Heart left ventricle (tissue), 16 donors: ENCODE measurements around the gene SERPINB10. TPM values are rescaled to one million over a fixed set of nuclear protein-coding genes. Genes with fewer than 3 reads are reported as not detected.
A peak's percentile ranks its signal among the peaks of the same experiment; 100 is the strongest.

ENCODE experiments used
- ATAC-seq, 4 donors: fragments of 200-7000 bp; cut with Tn5 transposase; one replicate each; pipeline ENCODE4 v1.9.1; 2020 to 2022; ENCODE audit warnings: moderate library complexity in 4 of 4, mild to moderate bottlenecking in 3 of 4, moderate number of reproducible peaks in 1 of 4
- DNase-seq, 5 donors: peaks; one replicate each; pipeline ENCODE4 v3.0.0-alpha.2; 2020
- H3K27ac ChIP-seq, 12 donors: fragments of 200-600 bp; sonication (generic) in 4 of 12; one replicate each; pipeline versions ENCODE4 v1.5.0 to v1.8.0; 2016 to 2022; ENCODE audit warnings: mild to moderate bottlenecking in 2 of 12
- H3K27me3 ChIP-seq, 9 donors: fragments of 200-600 bp; sonication (generic) in 2 of 9; one replicate each; pipeline versions ENCODE4 v1.5.1 to v1.8.0; 2016 to 2022; ENCODE audit warnings: mild to moderate bottlenecking in 3 of 9
- H3K36me3 ChIP-seq, 9 donors: fragments of 200-600 bp; sonication (generic) in 2 of 9; one replicate each; pipeline versions ENCODE4 v1.5.0 to v1.8.0; 2018 to 2022; ENCODE audit warnings: mild to moderate bottlenecking in 2 of 9
- H3K4me1 ChIP-seq, 12 donors: fragments of 200-600 bp; sonication (generic) in 4 of 12; one replicate each; pipeline versions ENCODE4 v1.5.0 to v1.8.0; 2016 to 2022; ENCODE audit warnings: mild to moderate bottlenecking in 3 of 12
- H3K4me3 ChIP-seq, 12 donors: fragments of 200-600 bp; sonication (generic) in 4 of 12; one replicate each; pipeline versions ENCODE4 v1.5.0 to v1.8.0; 2017 to 2022; ENCODE audit warnings: mild to moderate bottlenecking in 9 of 12, moderate library complexity in 4 of 12
- H3K9me3 ChIP-seq, 12 donors: fragments of 200-600 bp; sonication (generic) in 4 of 12; one replicate each; pipeline versions ENCODE4 v1.5.0 to v1.8.0; 2016 to 2022; ENCODE audit warnings: mild to moderate bottlenecking in 1 of 12
- CTCF ChIP-seq, 12 donors: fragments of 200-600 bp; sonication (generic) in 4 of 12; IDR thresholded peaks; one replicate each; pipeline versions ENCODE4 v1.5.0 to v1.8.0; 2018 to 2022; ENCODE audit warnings: antibody characterized with exemption in 12 of 12, mild to moderate bottlenecking in 5 of 12
- POLR2A ChIP-seq, 2 donors: fragments of 450-650 bp; IDR thresholded peaks; one replicate each; pipeline ENCODE4 v1.6.1; 2017; ENCODE audit warnings: antibody characterized with exemption in 2 of 2, mild to moderate bottlenecking in 2 of 2, moderate library complexity in 2 of 2
- WGBS, 4 donors: extraction: QIAGEN DNeasy Blood & Tissue Kit in 2 of 4; methylation state at CpG; one replicate each; pipeline versions ENCODE4 v1.1.5 to v1.1.7; 2013 to 2018; 5-methylcytosine and 5-hydroxymethylcytosine counted together
- intact Hi-C, 10 donors: fragments of 100-400 bp; cut with DNase I; formaldehyde crosslinking; loops; one replicate each; pipeline versions ENCODE4 v1.11.1 to v1.14.2; 2022
- polyA plus RNA-seq, 2 donors: library from polyadenylated mRNA; stranded (reverse); fragments of 200-250 nt; gene quantifications; one replicate each; pipeline ENCODE4 v1.2.3, GENCODE V29; 2013
- total RNA-seq, 9 donors: library from RNA; depleted of rRNA in 2 of 9; stranded (reverse); fragments of >200 nt in 2 of 9; fragmentation: NEBNext Ultra II Directional in 3 of 9; extraction: Animal tissue kit (Norgen Biotek cat#: 25700) in 3 of 9; gene quantifications; one replicate each; pipeline versions ENCODE4 v1.1.0 to v1.2.4, GENCODE V29; 2016 to 2023
- donor health status: ischemic (EF 13 %, LVEDD 7.1; RV severe dilation, severe dysfunction).
- donor health status: healthy with polysubstance abuse.
- donor health status: DM: no; HTN: yes; CAD: no.
- donor health status: DM: no; HTN: no; CAD: no.
- donor health status: ischemic (EF 25% LVEDD 6.9; RV normal size, moderate dysfunction).
- donor health status: ischemic (EF 25% LVEDD 5.7; RV mildly dilated, moderate dysfunction).
- donor health status: healthy.
- donor health status: DM: yes; HTN: yes; CAD: no.
- donor health status: ischemic (EF 35%, LVEDD 5.7; RV mildly dilated, moderate dysfunction).
- donor health status: nonischemic (EF 11% LVEDD 7.7; RV severe dilation, severe dysfunction).
- donor health status: DM: yes; HTN: yes; CAD: no.
- donor health status: PGD.
- donor health status: ischemic (EF 29% LVEDD 5.4; RV normal size, mild dysfunction).
- donor health status: nonischemic (EF 23%, LVEDD 6.1; RV moderate dilation, normal function).

Gene SERPINB10
- total and polyA plus RNA-seq, 11 donors = 0.20 TPM; not detected in 10

- H3K27me3 ChIP-seq = no peaks in the 10 kb centered on the region
- TF ChIP-seq CTCF (IDR thresholded peaks at IDR 0.05) = no peak
- no peak for TF ChIP-seq POLR2A (IDR thresholded peaks at IDR 0.05)
- H3K27ac ChIP-seq = no peak overlapping the region
- no peaks in the 10 kb centered on the region for H3K9me3 ChIP-seq
- H3K4me1 ChIP-seq = peaks cover 0 to 10% (median 0%) of the 10 kb centered on the region in 12 donors
- no peak for DNase-seq
- intact Hi-C loops = no loop called here
- ATAC-seq = no peak
- no peaks in the 10 kb centered on the region for H3K36me3 ChIP-seq
- H3K4me3 ChIP-seq = no peak overlapping the region
- 71 to 81% (median 75%) methylated on average over 2 of the region's 2 CpGs for WGBS, 4 donors
These were observed 28.0 kb upstream of the SERPINB10 start for GRCh38 chr18:63879709-63880108.

GRCh38 chr18:63881851-63882250, 25.9 kb upstream of the SERPINB10 start:
- 65 to 75% (median 70%) methylated on average over 4 of the region's 4 CpGs for WGBS, 4 donors
- no peak for TF ChIP-seq CTCF (IDR thresholded peaks at IDR 0.05)
- no peak for DNase-seq

DNA sequence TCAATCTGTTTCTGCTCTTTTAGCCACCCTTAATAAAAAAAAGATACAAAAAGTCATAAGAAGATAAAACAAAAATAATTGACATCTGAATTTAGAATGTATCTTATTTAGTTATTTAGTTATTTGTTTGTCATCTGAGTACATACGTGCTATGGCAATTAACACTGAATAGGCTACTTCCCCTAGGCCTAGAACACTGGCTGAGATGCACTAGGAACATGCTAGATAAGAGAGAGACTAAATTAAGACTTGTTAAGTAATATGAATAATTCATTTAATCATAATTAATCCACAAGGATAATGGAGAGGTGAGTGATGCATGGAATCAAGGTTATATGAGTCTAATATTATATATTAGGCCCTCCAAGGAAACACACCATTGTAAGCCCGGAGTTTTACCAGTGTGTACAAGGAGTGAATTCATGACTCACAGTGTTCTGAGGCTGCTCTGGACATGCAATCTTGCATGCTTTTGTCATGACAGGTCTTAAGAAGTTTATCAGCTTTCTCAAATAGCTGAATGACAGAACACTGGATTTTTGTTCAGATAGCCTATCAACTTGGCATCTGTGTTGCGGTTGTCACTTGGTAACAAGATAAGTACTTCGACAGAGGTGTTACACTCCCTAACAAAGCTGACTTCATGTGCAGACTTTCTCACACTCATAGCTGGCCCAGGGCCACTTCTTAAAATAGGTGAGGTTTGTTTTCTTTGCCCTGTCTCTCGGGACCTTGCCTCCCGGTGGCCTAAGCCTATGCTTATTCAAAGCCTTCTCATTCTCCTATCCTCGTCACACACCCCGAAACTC, 25.2 kb upstream of the SERPINB10 start:
- intact Hi-C loops = no loop called here
- ATAC-seq (peak; percentile 61 to 93 (median 82)), DNase-seq (peak in 3 of 5 donors; percentile 10 to 46 (median 31))
- WGBS, 4 donors = 23 to 33% (median 27%) methylated on average over 8 of the region's 8 CpGs
- Histone ChIP-seq H3K27ac (no peak overlapping the region), H3K9me3 (no peaks in the 10 kb centered on the region), H3K4me3 (no peak overlapping the region), H3K36me3 (no peaks in the 10 kb centered on the region), H3K4me1 (peaks cover 0 to 10% (median 0%) of the 10 kb centered on the region in 12 donors), H3K27me3 (no peaks in the 10 kb centered on the region)
- TF ChIP-seq POLR2A (IDR thresholded peaks at IDR 0.05) (no peak), CTCF (IDR thresholded peaks at IDR 0.05) (no peak)

More at GRCh38 chr18:63881851-63882250, 25.9 kb upstream of the SERPINB10 start:
- peaks cover 0 to 10% (median 0%) of the 10 kb centered on the region in 12 donors for H3K4me1 ChIP-seq
- no peak overlapping the region for H3K27ac ChIP-seq
- no peak overlapping the region for H3K4me3 ChIP-seq
- no peak for ATAC-seq
- intact Hi-C loops = no loop called here
- H3K36me3 ChIP-seq = no peaks in the 10 kb centered on the region
- H3K9me3 ChIP-seq = no peaks in the 10 kb centered on the region
- H3K27me3 ChIP-seq = no peaks in the 10 kb centered on the region

- H3K9me3 ChIP-seq = no peaks in the 10 kb centered on the region
- H3K27me3 ChIP-seq = no peaks in the 10 kb centered on the region
- ATAC-seq (no peak), DNase-seq (no peak)
- H3K36me3 ChIP-seq = no peaks in the 10 kb centered on the region
- intact Hi-C loops = no loop called here
- no peak overlapping the region for H3K4me3 ChIP-seq
- H3K27ac ChIP-seq = no peak overlapping the region
- TF ChIP-seq CTCF (IDR thresholded peaks at IDR 0.05) (no peak), POLR2A (IDR thresholded peaks at IDR 0.05) (no peak)
- peaks cover 0 to 10% (median 0%) of the 10 kb centered on the region in 12 donors for H3K4me1 ChIP-seq
These were observed 24.1 kb upstream of the SERPINB10 start for GRCh38 chr18:63883617-63884016.
